BJ (cell line): ENCODE results near the gene OR2Y1. TPM values are rescaled to one million over a fixed set of nuclear protein-coding genes. Genes with fewer than 3 reads are reported as not detected.
A peak's percentile ranks its signal among the peaks of the same experiment; 100 is the strongest.
"Not testable (repeated sequence)": the region's sequence is repeated elsewhere in the genome, so short reads cannot be mapped to it uniquely, and the experiment has no call there.

Experiments used
- CTCF ChIA-PET: fragments of 350-600 bp; formaldehyde crosslinking; extraction: SDS; loops from one replicate; lab custom pipeline; 2021; ENCODE audit warnings: antibody characterized with exemption, inconsistent platforms; lab: Yijun Ruan, JAX
- POLR2A ChIA-PET: fragments of 300-600 bp; sonication (Branson Sonifier 250); formaldehyde crosslinking; extraction: SDS; loops from one replicate; lab custom pipeline; 2021; ENCODE audit warnings: antibody characterized with exemption; lab: Charles Lee
- DNase-seq: peaks from one replicate; pipeline ENCODE4 v3.0.0-alpha.2; 2011; ENCODE audit warnings: low read depth
- H3K27me3 ChIP-seq: 2 replicates; pipeline ENCODE4 v1.6.0; 2011; ENCODE audit warnings: low read length; ENCODE audit not compliant: control insufficient read depth, insufficient read depth
- H3K36me3 ChIP-seq: 2 replicates; pipeline ENCODE4 v1.5.1; 2011; ENCODE audit warnings: low read length; ENCODE audit not compliant: control insufficient read depth, insufficient read depth
- H3K4me3 ChIP-seq: 2 replicates; pipeline ENCODE4 v1.5.1; 2011; ENCODE audit warnings: low read depth, mild to moderate bottlenecking, control low read depth, low read length
- CTCF ChIP-seq: IDR thresholded peaks from 2 replicates; pipeline ENCODE4 v1.5.1; 2011; ENCODE audit warnings: low read depth, mild to moderate bottlenecking, control low read depth, inconsistent platforms, low read length, moderate library complexity; ENCODE audit not compliant: insufficient read depth
- polyA plus RNA-seq: library from polyadenylated mRNA; depleted of rRNA; stranded (reverse); fragments of >200 nt; gene quantifications from 2 replicates; pipeline ENCODE4 v1.2.3, GENCODE V29; 2011

OR2Y1 gene
- polyA plus RNA-seq, 1 experiment: not detected

- no peaks in the 10 kb centered on the region for H3K27me3 ChIP-seq
- peak; percentile 57 for DNase-seq
- ChIA-PET CTCF (interaction anchor here (0.6 to 6.4 kb wide), 17 partner anchors 12 to 399 kb away, joined by 3 to 38 read pairs (median 4); partner anchors contain the start of gene MGAT1), POLR2A (interaction anchor here (0.5 to 2.3 kb wide), 2 partner anchors 14 to 25 kb away, joined by 4 to 9 read pairs; no protein-coding TSS in a partner anchor)
- no peak overlapping the region for H3K4me3 ChIP-seq
- peaks cover 12% of the 10 kb centered on the region for H3K36me3 ChIP-seq
- no peak for TF ChIP-seq CTCF
Observed at GRCh38 chr5:180785121-180785781, 45.4 kb upstream of the OR2Y1 start.

- CTCF ChIA-PET: interaction anchor here (0.9 to 6.4 kb wide), 14 partner anchors 11 to 400 kb away, joined by 3 to 38 read pairs (median 4); partner anchors contain the start of gene MGAT1
- H3K27me3 ChIP-seq: no peaks in the 10 kb centered on the region
- peak; percentile 87 for TF ChIP-seq CTCF
- no peak overlapping the region for H3K4me3 ChIP-seq
- POLR2A ChIA-PET: interaction anchor here (0.5 to 2.3 kb wide), 2 partner anchors 15 to 26 kb away, joined by 4 to 9 read pairs; no protein-coding TSS in a partner anchor
- peaks cover 8% of the 10 kb centered on the region for H3K36me3 ChIP-seq
- DNase-seq: no peak
Observed at GRCh38 chr5:180784497-180785097, 44.7 kb upstream of the OR2Y1 start.

DNA sequence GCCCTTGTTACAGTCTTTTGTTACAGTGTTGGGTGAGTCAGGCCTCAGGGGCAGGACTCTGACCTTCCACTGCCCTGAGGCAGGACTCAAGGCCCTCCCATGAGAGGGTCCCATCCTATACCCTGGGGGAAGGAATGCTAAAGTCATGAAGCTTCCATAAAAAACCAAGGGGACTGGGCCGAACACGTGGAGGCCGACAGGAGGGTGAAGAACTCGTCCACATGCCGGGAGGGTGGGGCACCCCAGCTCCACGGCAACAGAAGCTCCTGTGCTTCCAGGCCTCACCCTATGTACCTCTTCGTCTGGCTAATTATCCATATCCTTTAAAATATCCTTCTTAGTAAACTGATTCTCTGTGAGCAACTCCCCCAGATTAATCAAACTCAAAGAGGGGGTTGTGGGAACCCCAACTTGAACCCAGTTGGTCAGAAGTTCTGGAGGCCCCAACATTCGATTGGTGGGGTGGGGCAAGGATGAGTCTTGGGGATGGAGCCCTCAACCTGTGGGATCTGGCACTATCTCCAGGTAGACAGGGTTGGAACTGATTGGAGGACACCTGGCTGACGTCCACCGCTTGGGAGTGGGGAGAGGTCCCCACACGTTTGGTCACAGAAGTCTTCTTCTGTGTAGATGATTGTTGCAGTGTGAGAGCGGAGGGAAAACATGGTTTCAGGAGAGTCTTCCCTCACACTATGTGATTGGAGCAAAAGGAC is 43.6 kb upstream of the OR2Y1 start:
- TF ChIP-seq CTCF: no peak
- H3K27me3 ChIP-seq: no peaks in the 10 kb centered on the region
- POLR2A ChIA-PET: no interaction called here
- H3K4me3 ChIP-seq: no peak overlapping the region
- no peak for DNase-seq
- CTCF ChIA-PET: interaction anchor here (0.6 to 6.4 kb wide), 8 partner anchors 10 to 373 kb away, joined by 3 to 38 read pairs (median 4); partner anchors contain the start of gene MGAT1
- H3K36me3 ChIP-seq: peaks cover 6% of the 10 kb centered on the region

GRCh38 chr5:180782748-180783147 is 42.9 kb upstream of the OR2Y1 start:
- no peak for TF ChIP-seq CTCF
- Histone ChIP-seq H3K4me3 (no peak overlapping the region), H3K27me3 (no peaks in the 10 kb centered on the region), H3K36me3 (peaks cover 2% of the 10 kb centered on the region)
- CTCF ChIA-PET: interaction anchor here (1.0 to 6.4 kb wide), 5 partner anchors 16 to 92 kb away, joined by 3 to 38 read pairs (median 4); partner anchors contain the start of gene MGAT1
- DNase-seq: no peak
- POLR2A ChIA-PET: no interaction called here

DNA sequence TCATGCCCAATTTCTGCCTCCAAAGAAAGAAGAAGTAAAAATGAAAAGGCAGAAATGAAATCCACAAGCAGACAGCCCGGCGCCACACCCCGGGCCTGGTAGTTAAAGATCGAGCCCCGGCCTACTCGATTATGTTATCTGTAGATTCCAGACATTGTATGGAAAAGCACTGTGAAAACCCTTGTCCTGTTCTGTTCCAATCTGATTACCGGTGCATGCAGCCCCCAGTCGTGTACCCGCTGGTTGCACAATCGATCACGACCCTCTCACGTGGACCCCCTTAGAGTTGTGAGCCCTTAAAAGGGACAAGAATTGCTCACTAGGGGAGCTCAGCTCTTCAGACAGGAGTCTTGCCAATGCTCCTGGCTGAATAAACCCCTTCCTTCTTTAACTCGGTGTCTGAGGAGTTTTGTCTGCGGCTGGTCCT is 42.1 kb upstream of the OR2Y1 start:
- DNase-seq, H3K27me3 ChIP-seq, H3K4me3 ChIP-seq, H3K36me3 ChIP-seq, POLR2A ChIA-PET: not testable (repeated sequence)
- CTCF ChIA-PET: interaction anchor here (6.4 kb wide), 1 partner anchor 19 kb away, joined by 38 read pairs; the partner anchor contains the start of gene MGAT1
